PFSK-1 (cell line): Measurements from ENCODE around the gene APRT.

Experiments used
- POLR2AphosphoS5 ChIP-seq: IDR thresholded peaks from 2 replicates; pipeline ENCODE4 v1.6.1; 2012; ENCODE audit warnings: low read depth, mild to moderate bottlenecking, control low read depth, low read length, moderate library complexity
- TAF1 ChIP-seq: IDR thresholded peaks from 2 replicates; pipeline ENCODE4 v1.6.1; 2012; ENCODE audit warnings: low read length, control low read depth, borderline replicate concordance; ENCODE audit not compliant: insufficient read depth
- TF ChIP-seq, protein P1 (sequence below), 2 experiments: IDR thresholded peaks; 2 replicates each; pipeline versions ENCODE4 v1.6.1 to v1.8.0; 2011 to 2012; ENCODE audit warnings: low read depth in 2 of 2, low read length in 2 of 2, control low read depth in 1 of 2, inconsistent platforms in 1 of 2, mild to moderate bottlenecking in 1 of 2, moderate library complexity in 1 of 2; ENCODE audit not compliant: insufficient read depth in 1 of 2

DNA sequence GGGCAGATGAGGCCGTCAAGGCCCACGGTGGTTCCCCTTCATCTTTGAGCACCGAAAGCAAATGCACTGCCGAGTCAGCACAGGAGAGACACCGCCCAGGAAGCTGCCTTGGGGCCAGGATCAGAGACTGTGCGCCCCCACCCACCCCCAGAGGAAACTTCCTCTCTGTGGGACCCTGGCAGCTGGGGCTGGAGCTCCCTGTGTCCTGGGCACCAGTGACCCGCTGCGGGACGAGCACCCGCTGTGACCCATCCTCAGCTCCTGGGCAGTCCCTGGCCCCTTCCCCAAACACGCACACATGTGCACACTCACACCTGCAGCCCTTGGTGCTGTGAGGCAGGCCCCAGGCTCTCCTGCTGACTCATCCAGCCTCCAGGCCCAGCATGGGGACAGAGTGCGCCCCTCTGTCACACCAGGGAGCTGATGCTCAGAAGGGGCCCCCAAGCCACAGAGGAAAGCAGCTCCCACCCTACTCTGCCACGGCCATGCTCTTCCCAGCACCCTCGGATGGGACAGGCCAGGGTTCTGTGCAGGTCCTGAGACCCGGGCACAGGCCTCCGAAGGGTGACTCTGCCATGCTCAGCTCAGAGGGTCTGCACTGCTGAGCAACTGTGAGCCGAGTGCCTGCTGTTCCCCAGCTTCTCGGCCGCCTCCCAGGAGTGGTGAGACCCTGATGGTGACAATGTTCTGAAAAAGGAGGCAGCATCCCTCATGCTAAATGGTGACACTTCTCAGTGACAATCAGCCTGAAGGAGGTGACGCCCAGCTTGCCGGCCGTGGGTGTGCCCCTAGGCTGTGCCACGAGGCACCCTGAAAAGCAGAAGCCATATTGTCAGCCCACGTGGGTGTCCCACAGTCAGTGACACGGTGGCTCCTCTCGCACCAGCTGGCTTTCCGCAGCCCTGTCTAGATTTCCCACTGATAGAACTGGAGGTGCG is 30.3 kb downstream of the APRT start:
- TF ChIP-seq POLR2AphosphoS5 = no peak
- no peak for TF ChIP-seq TAF1
- TF ChIP-seq, protein P1, sequence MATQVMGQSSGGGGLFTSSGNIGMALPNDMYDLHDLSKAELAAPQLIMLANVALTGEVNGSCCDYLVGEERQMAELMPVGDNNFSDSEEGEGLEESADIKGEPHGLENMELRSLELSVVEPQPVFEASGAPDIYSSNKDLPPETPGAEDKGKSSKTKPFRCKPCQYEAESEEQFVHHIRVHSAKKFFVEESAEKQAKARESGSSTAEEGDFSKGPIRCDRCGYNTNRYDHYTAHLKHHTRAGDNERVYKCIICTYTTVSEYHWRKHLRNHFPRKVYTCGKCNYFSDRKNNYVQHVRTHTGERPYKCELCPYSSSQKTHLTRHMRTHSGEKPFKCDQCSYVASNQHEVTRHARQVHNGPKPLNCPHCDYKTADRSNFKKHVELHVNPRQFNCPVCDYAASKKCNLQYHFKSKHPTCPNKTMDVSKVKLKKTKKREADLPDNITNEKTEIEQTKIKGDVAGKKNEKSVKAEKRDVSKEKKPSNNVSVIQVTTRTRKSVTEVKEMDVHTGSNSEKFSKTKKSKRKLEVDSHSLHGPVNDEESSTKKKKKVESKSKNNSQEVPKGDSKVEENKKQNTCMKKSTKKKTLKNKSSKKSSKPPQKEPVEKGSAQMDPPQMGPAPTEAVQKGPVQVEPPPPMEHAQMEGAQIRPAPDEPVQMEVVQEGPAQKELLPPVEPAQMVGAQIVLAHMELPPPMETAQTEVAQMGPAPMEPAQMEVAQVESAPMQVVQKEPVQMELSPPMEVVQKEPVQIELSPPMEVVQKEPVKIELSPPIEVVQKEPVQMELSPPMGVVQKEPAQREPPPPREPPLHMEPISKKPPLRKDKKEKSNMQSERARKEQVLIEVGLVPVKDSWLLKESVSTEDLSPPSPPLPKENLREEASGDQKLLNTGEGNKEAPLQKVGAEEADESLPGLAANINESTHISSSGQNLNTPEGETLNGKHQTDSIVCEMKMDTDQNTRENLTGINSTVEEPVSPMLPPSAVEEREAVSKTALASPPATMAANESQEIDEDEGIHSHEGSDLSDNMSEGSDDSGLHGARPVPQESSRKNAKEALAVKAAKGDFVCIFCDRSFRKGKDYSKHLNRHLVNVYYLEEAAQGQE (IDR thresholded peaks at IDR 0.05; ENCODE audit: insufficient read depth in 1 of 2, low read depth in 2 of 2, low read length in 2 of 2) = no peak
